ENCODE data around the gene MST1R.

DNA sequence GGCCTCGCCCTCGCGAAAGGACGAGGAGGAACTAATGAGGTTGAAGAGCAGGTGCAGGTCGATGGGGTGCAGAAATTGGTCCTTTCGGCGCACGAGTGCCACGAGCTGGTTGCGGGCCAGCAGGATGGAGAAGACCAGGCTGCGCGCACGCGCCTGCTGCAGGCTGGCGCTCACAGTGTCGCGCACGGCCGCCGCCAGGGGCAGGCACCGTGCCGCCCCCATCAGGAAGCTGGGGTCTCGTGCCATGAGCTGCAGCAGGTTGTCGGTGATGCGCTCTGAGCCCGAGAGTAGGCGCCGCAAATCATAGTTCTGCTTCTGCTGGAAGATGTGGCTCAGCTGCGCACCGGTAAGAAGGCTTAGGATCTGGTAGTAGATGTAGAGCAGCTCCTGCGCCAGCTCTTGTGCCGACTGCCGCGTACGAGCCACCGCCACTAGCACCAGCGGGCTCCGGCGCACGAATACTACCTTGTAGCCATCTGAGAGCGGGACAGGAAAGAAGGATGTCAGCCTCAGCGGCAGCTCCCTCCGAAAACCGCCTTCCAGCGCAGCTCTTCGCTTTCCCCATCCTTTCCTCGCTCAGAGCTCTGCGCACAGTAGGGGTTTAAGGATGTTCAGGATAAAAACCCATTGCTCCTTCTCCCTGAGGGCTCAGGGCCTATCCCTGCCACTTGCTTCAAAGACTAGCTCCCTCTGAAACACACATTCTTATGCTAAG is 6.9 kb upstream of the MST1R start:
- TF ChIP-seq CTCF (IDR thresholded peaks at IDR 0.05) (no peak), POLR2A (IDR thresholded peaks at IDR 0.05) (no peak), POLR2AphosphoS5 (IDR thresholded peaks at IDR 0.05) (no peak)

Measured in sigmoid colon (tissue), 4 donors.